ENCODE measurements around the gene CCDC24. TPM values are rescaled to one million over a fixed set of nuclear protein-coding genes. Genes with fewer than 3 reads are reported as not detected.

Gene CCDC24
- total and polyA plus RNA-seq, 2 of the 13 experiments (the other 11 are each of a cell fraction or from before 2014, with no cell fraction given): 1.4 to 2.9 TPM

GRCh38 chr1:43969746-43970466 lies 21.5 kb upstream of the CCDC24 start, which contains the start of gene DPH2 (continued):
- TF ChIP-seq KDM5A (IDR thresholded peaks at IDR 0.05; ENCODE audit: borderline replicate concordance, low read length) (peak; percentile 84), ZNF225 (CRISPR knock-in tag; IDR thresholded peaks at IDR 0.05) (0 out of 2 replicates have a peak, but pooled peaks have one; percentile 37), SP1 (IDR thresholded peaks at IDR 0.05) (no peak), SP1 (CRISPR knock-in tag; IDR thresholded peaks at IDR 0.05) (peak; percentile 49; the same call in 1 of the 2 replicates), ZNF777 (CRISPR knock-in tag; IDR thresholded peaks at IDR 0.05) (0 out of 2 replicates have a peak, but pooled peaks have one; percentile 32), HDAC2 (CRISPR knock-in tag; IDR thresholded peaks at IDR 0.05) (0 out of 2 replicates have a peak, but pooled peaks have one; percentile 44), CBX1 (IDR thresholded peaks at IDR 0.05; ENCODE audit: low read depth) (no peak), TAF15 (IDR thresholded peaks at IDR 0.05; ENCODE audit: low read depth, low read length, poor library complexity, severe bottlenecking) (peak; percentile 4), NKX3-1 (CRISPR knock-in tag; IDR thresholded peaks at IDR 0.05) (no peak), HOXA9 (CRISPR knock-in tag; IDR thresholded peaks at IDR 0.05; ENCODE audit: borderline replicate concordance) (no peak), JUN (CRISPR knock-in tag; IDR thresholded peaks at IDR 0.05) (no peak), DMAP1 (CRISPR knock-in tag; IDR thresholded peaks at IDR 0.05) (peak; percentile 77; the same call in 1 of the 2 replicates), GABPB1 (CRISPR knock-in tag; IDR thresholded peaks at IDR 0.05) (peak; percentile 97), PHF8 (CRISPR knock-in tag; IDR thresholded peaks at IDR 0.05) (peak; percentile 71), SIN3A (IDR thresholded peaks at IDR 0.05; ENCODE audit: borderline replicate concordance, low read depth, low read length) (peak; percentile 99), MAFG (CRISPR knock-in tag; IDR thresholded peaks at IDR 0.05) (no peak), ATF1 (CRISPR knock-in tag; IDR thresholded peaks at IDR 0.05) (peak; percentile 55; the same call in 1 of the 2 replicates), MNT (IDR thresholded peaks at IDR 0.05) (peak; percentile 93), NFYB (CRISPR knock-in tag; IDR thresholded peaks at IDR 0.05) (peak; percentile 89), ZNF382 (CRISPR knock-in tag; IDR thresholded peaks at IDR 0.05; ENCODE audit: borderline replicate concordance) (no peak), XRCC5 (optimal IDR thresholded peaks at IDR 0.05; ENCODE audit: low read length) (peak; percentile 10), GABPA (IDR thresholded peaks at IDR 0.05; ENCODE audit: low read depth, low read length) (no peak), GABPA (CRISPR knock-in tag; IDR thresholded peaks at IDR 0.05; ENCODE audit: low read depth) (peak; percentile 97), ZNF724P (CRISPR knock-in tag; IDR thresholded peaks at IDR 0.05; ENCODE audit: borderline replicate concordance) (peak; percentile 45; the same call in 1 of the 2 replicates), SPEN (CRISPR knock-in tag; IDR thresholded peaks at IDR 0.05; ENCODE audit: low read depth) (peak; percentile 30; the same call in 1 of the 2 replicates)
- TF ChIP-seq, protein P1, sequence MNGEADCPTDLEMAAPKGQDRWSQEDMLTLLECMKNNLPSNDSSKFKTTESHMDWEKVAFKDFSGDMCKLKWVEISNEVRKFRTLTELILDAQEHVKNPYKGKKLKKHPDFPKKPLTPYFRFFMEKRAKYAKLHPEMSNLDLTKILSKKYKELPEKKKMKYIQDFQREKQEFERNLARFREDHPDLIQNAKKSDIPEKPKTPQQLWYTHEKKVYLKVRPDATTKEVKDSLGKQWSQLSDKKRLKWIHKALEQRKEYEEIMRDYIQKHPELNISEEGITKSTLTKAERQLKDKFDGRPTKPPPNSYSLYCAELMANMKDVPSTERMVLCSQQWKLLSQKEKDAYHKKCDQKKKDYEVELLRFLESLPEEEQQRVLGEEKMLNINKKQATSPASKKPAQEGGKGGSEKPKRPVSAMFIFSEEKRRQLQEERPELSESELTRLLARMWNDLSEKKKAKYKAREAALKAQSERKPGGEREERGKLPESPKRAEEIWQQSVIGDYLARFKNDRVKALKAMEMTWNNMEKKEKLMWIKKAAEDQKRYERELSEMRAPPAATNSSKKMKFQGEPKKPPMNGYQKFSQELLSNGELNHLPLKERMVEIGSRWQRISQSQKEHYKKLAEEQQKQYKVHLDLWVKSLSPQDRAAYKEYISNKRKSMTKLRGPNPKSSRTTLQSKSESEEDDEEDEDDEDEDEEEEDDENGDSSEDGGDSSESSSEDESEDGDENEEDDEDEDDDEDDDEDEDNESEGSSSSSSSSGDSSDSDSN (CRISPR knock-in tag; IDR thresholded peaks at IDR 0.05): peak; percentile 26; the same call in 1 of the 2 replicates
- TF ChIP-seq, protein P2, sequence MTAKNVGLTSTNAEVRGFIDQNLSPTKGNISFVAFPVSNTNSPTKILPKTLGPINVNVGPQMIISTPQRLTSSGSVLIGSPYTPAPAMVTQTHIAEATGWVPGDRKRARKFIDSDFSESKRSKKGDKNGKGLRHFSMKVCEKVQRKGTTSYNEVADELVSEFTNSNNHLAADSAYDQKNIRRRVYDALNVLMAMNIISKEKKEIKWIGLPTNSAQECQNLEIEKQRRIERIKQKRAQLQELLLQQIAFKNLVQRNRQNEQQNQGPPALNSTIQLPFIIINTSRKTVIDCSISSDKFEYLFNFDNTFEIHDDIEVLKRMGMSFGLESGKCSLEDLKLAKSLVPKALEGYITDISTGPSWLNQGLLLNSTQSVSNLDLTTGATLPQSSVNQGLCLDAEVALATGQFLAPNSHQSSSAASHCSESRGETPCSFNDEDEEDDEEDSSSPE (CRISPR knock-in tag; IDR thresholded peaks at IDR 0.05): peak; percentile 37; the same call in 1 of the 2 replicates

Data from HepG2 (cell line).